CD4-positive, alpha-beta memory T cell (primary cell): ENCODE data around the gene SLC35F3. TPM values are rescaled to one million over a fixed set of nuclear protein-coding genes. Genes with fewer than 3 reads are reported as not detected.
A peak's percentile ranks its signal among the peaks of the same experiment; 100 is the strongest.

Experiments used
- CTCF ChIA-PET: fragments of 350-600 bp; sonication (Branson Sonifier 250); formaldehyde crosslinking; loops from one replicate; lab custom pipeline; 2021; ENCODE audit warnings: inconsistent platforms; ENCODE audit not compliant: partially characterized antibody; lab: Charles Lee
- POLR2A ChIA-PET: fragments of 350-600 bp; sonication (Branson Sonifier 250); formaldehyde crosslinking; loops from one replicate; lab custom pipeline; 2021; ENCODE audit not compliant: partially characterized antibody; lab: Charles Lee
- DNase-seq, 5 donors: peaks; one replicate each; pipeline versions ENCODE4 v3.0.0 to v3.0.0-alpha.2; 2020 to 2022; ENCODE audit warnings: mixed read lengths in 1 of 5
- H3K27ac ChIP-seq: one replicate; pipeline ENCODE4 v1.7.0; 2013; ENCODE audit warnings: low read depth, low read length
- H3K27me3 ChIP-seq: 2 replicates; pipeline ENCODE4 v1.7.0; 2013; ENCODE audit warnings: mild to moderate bottlenecking, low read length, moderate library complexity; ENCODE audit not compliant: insufficient read depth
- H3K36me3 ChIP-seq: 2 replicates; pipeline ENCODE4 v1.7.0; 2013; ENCODE audit warnings: mild to moderate bottlenecking, low read length, moderate library complexity; ENCODE audit not compliant: insufficient read depth
- H3K4me1 ChIP-seq: 2 replicates; pipeline ENCODE4 v1.7.0; 2013; ENCODE audit warnings: mild to moderate bottlenecking, low read length, moderate library complexity; ENCODE audit not compliant: insufficient read depth
- H3K4me3 ChIP-seq, 2 donors: one replicate each; pipeline ENCODE4 v1.7.0; 2013; ENCODE audit warnings: low read length in 2 of 2, mild to moderate bottlenecking in 1 of 2
- H3K9me3 ChIP-seq, 2 donors: one replicate each; pipeline ENCODE4 v1.7.0; 2013; ENCODE audit warnings: low read length in 2 of 2, control low read depth in 1 of 2; ENCODE audit not compliant: control insufficient read depth in 1 of 2
- H3K27ac Mint-ChIP-seq, 7 donors: one replicate each; pipeline ENCODE4 v1.8.0; 2020 to 2021; ENCODE audit warnings: mixed read lengths in 7 of 7, mild to moderate bottlenecking in 6 of 7, inconsistent platforms in 3 of 7, moderate library complexity in 3 of 7
- H3K27me3 Mint-ChIP-seq, 2 donors: one replicate each; pipeline ENCODE4 v1.8.0; 2020 to 2021; ENCODE audit warnings: mixed read lengths in 2 of 2
- H3K36me3 Mint-ChIP-seq, 2 donors: one replicate each; pipeline ENCODE4 v1.8.0; 2020 to 2021; ENCODE audit warnings: mixed read lengths in 2 of 2, inconsistent platforms in 1 of 2, mild to moderate bottlenecking in 1 of 2
- H3K4me1 Mint-ChIP-seq, 4 donors: one replicate each; pipeline ENCODE4 v1.8.0; 2020 to 2021; ENCODE audit warnings: mixed read lengths in 4 of 4, mild to moderate bottlenecking in 1 of 4
- H3K4me3 Mint-ChIP-seq, 8 donors: one replicate each; pipeline ENCODE4 v1.8.0; 2020 to 2021; ENCODE audit warnings: mixed read lengths in 8 of 8, mild to moderate bottlenecking in 7 of 8, moderate library complexity in 6 of 8, inconsistent platforms in 3 of 8
- H3K9me3 Mint-ChIP-seq, 8 donors: one replicate each; pipeline ENCODE4 v1.8.0; 2020 to 2021; ENCODE audit warnings: mixed read lengths in 8 of 8, mild to moderate bottlenecking in 5 of 8, inconsistent platforms in 3 of 8, moderate library complexity in 1 of 8
- intact Hi-C: fragments of 100-400 bp; cut with micrococcal nuclease; formaldehyde crosslinking; loops from one replicate; pipeline ENCODE4 v1.15.1; 2023
- polyA plus RNA-seq, 2 donors: library from polyadenylated mRNA; unstranded; fragments of 300-500 nt; fragmentation: Illumina TruSeq; gene quantifications; one replicate each; pipeline ENCODE4 v1.2.3, GENCODE V29; 2021
- total RNA-seq, 2 experiments: library from RNA; stranded (reverse); gene quantifications; one replicate each; pipeline ENCODE4 v1.2.3, GENCODE V29; 2021

Gene SLC35F3
- total and polyA plus RNA-seq, 4 experiments from 2014 or later, result 0.12 to 0.84 TPM; not detected in 2

DNA sequence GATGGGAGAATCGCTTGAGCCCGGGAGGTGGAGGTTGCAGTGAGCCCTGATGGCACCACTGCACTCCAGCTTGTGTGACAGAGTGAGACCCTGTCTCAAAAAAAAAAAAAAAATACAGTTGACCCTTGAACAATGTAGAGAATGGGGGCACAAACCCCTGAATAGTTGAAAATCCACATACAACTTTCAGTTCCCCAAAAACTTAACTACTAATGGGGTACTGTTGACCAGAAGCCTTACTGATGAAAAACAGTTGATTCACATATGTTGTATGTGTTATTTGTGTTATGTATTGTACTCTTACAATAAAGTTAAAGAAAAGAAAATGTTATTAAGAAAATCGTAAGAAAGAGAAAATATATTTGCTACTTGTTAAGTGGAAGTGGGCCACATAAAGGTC is 417.6 kb downstream of the SLC35F3 start:
- POLR2A ChIA-PET, result no interaction called here
- CTCF ChIA-PET, result interaction anchor here (0.8 to 6.3 kb wide), 8 partner anchors 11 to 177 kb away, joined by 3 to 91 read pairs (median 4); no protein-coding TSS in a partner anchor
- Mint-ChIP-seq H3K27me3 (peaks cover 1 to 30% of the 10 kb centered on the region in 2 donors), H3K27ac (peak overlapping the region in 1 of 7 donors; percentile 2), H3K36me3 (peaks cover 0 to 5% of the 10 kb centered on the region in 2 donors), H3K4me1 (peaks cover 7 to 59% (median 21%) of the 10 kb centered on the region in 4 donors), H3K9me3 (no peaks in the 10 kb centered on the region), H3K4me3 (no peak overlapping the region)
- Histone ChIP-seq H3K36me3 (no peaks in the 10 kb centered on the region), H3K27ac (no peak overlapping the region), H3K4me1 (peaks cover 23% of the 10 kb centered on the region), H3K27me3 (no peaks in the 10 kb centered on the region), H3K9me3 (no peaks in the 10 kb centered on the region), H3K4me3 (no peak overlapping the region)
- DNase-seq, result no peak
- intact Hi-C loops, result no loop called here

DNA sequence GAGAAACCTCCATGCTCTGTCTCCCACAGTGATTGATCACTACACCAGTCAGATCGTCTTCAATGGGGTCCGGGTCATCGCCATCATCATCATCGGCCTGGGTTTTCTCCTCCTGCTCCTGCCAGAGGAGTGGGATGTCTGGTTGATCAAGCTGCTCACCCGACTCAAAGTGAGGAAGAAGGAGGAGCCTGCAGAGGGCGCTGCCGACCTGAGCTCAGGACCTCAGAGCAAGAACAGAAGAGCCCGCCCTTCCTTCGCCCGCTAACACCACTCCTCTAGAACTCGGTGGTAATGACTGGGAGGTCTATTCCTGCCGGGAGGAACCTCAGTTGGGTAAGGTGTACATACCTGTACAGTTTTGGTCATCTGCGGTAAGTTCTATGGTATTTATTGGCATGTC is 418.5 kb downstream of the SLC35F3 start:
- peak; percentile 39 to 62 (median 42) for DNase-seq
- intact Hi-C loops, result loop anchor here (1.0 kb wide), 1 partner anchor 86 kb away; no protein-coding TSS in a partner anchor

DNA sequence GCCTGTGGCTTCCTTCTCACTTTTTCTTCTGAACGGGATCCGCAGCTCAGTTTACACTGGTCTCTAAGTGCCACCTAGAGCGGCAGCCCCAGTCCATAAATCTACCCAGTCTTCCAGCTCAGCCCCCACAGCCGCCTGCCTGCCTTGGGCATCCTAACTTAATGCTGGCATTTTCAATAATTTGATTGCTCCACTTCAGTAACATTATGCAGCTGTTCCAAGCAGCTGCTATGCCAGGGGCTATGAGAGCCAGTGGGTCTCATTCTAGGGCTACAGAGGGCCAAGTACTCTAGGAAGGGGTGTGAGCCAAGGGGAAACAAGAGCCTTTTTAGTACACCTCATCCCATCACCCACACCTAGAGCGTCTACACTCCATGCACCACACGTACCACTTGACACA is 420.3 kb downstream of the SLC35F3 start:
- Mint-ChIP-seq H3K36me3 (peaks cover 0 to 5% of the 10 kb centered on the region in 2 donors), H3K4me1 (peaks cover 7 to 40% (median 20%) of the 10 kb centered on the region in 4 donors), H3K27me3 (peaks cover 1 to 19% of the 10 kb centered on the region in 2 donors), H3K9me3 (no peaks in the 10 kb centered on the region), H3K4me3 (peak overlapping the region in 2 of 8 donors; percentile 40 to 91), H3K27ac (no peak overlapping the region)
- Histone ChIP-seq H3K27me3 (no peaks in the 10 kb centered on the region), H3K4me3 (no peak overlapping the region), H3K27ac (no peak overlapping the region), H3K36me3 (no peaks in the 10 kb centered on the region), H3K4me1 (peaks cover 8% of the 10 kb centered on the region), H3K9me3 (no peaks in the 10 kb centered on the region)
- no peak for DNase-seq
- ChIA-PET POLR2A (interaction anchor here (0.8 kb wide), 1 partner anchor 83 kb away, joined by 3 read pairs; no protein-coding TSS in a partner anchor), CTCF (interaction anchor here (0.8 to 6.3 kb wide), 3 partner anchors 14 to 83 kb away, joined by 3 to 91 read pairs (median 24); no protein-coding TSS in a partner anchor)
- intact Hi-C loops, result loop anchor here (5.0 kb wide), 1 partner anchor 152 kb away; the partner anchor contains the start of gene TARBP1

More for the DNA sequence above, 418.5 kb downstream of the SLC35F3 start:
- Mint-ChIP-seq H3K27ac (peak overlapping the region in 2 of 7 donors; percentile 35 to 44), H3K27me3 (peaks cover 1 to 22% of the 10 kb centered on the region in 2 donors), H3K9me3 (no peaks in the 10 kb centered on the region), H3K36me3 (peaks cover 0 to 5% of the 10 kb centered on the region in 2 donors), H3K4me3 (peak overlapping the region in 4 of 8 donors; percentile 9 to 49 (median 14)), H3K4me1 (peaks cover 7 to 50% (median 20%) of the 10 kb centered on the region in 4 donors)
- no peak overlapping the region for H3K27ac ChIP-seq
- no peaks in the 10 kb centered on the region for H3K36me3 ChIP-seq
- no peaks in the 10 kb centered on the region for H3K9me3 ChIP-seq
- H3K4me1 ChIP-seq, result peaks cover 14% of the 10 kb centered on the region
- H3K27me3 ChIP-seq, result no peaks in the 10 kb centered on the region
- POLR2A ChIA-PET, result interaction anchor here (0.6 to 1.5 kb wide), 2 partner anchors 50 to 86 kb away, joined by 6 read pairs; partner anchors contain the start of gene COA6
- CTCF ChIA-PET, result interaction anchor here (0.8 to 6.3 kb wide), 14 partner anchors 12 to 181 kb away, joined by 3 to 91 read pairs (median 4); partner anchors contain the start of gene COA6
- no peak overlapping the region for H3K4me3 ChIP-seq

DNA sequence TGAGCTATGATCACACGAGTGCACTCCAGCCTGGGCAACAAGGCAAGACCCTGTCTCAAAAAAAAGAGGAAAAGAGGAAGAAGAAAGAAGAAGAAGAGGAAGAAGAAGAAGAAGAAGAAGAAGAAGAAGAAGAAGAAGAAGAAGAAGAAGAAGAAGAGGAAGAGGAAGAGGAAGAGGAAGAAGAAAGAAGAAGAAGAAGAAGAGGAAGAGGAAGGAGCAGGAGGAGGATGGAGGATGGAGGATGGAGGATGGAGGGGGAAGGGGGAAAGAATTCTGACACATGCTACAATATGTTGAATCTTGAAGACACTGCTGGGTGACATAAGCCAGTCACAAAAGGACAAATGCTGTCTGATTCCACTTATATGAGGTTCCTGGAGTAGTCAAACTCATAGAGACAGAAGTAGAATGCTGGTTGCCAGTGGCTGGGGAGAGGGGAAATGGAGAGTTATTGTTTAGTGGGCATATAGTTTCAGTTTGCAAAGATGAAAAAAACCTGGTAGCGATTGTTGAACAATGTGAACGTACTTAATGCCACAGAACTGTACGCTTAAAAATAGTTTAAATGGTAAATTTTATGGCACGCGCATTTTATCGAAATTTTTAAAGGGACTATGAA is 421.5 kb downstream of the SLC35F3 start:
- intact Hi-C loops, result loop anchor here (1.0 to 5.0 kb wide), 3 partner anchors 16 to 151 kb away; partner anchors contain the start of genes COA6 and TARBP1
- Histone ChIP-seq H3K4me3 (peak overlapping the region; percentile 20 to 71), H3K36me3 (no peaks in the 10 kb centered on the region), H3K9me3 (no peaks in the 10 kb centered on the region), H3K4me1 (peaks cover 8% of the 10 kb centered on the region), H3K27me3 (no peaks in the 10 kb centered on the region), H3K27ac (peak overlapping the region; percentile 40)
- peak overlapping the region; percentile 89 to 97 (median 92) for H3K4me3 Mint-ChIP-seq
- peaks cover 7 to 39% (median 20%) of the 10 kb centered on the region in 4 donors for H3K4me1 Mint-ChIP-seq
- H3K9me3 Mint-ChIP-seq, result no peaks in the 10 kb centered on the region
- H3K27ac Mint-ChIP-seq, result peak overlapping the region; percentile 52 to 98 (median 85)
- H3K27me3 Mint-ChIP-seq, result peaks cover 1 to 20% of the 10 kb centered on the region in 2 donors
- CTCF ChIA-PET, result interaction anchor here (0.6 to 6.3 kb wide), 14 partner anchors 9 to 155 kb away, joined by 3 to 91 read pairs (median 5); partner anchors contain the start of gene COA6
- DNase-seq, result no peak
- peaks cover 0 to 5% of the 10 kb centered on the region in 2 donors for H3K36me3 Mint-ChIP-seq
- POLR2A ChIA-PET, result interaction anchor here (1.1 to 1.2 kb wide), 3 partner anchors 47 to 152 kb away, joined by 3 to 12 read pairs (median 4); partner anchors contain the start of gene COA6

DNA sequence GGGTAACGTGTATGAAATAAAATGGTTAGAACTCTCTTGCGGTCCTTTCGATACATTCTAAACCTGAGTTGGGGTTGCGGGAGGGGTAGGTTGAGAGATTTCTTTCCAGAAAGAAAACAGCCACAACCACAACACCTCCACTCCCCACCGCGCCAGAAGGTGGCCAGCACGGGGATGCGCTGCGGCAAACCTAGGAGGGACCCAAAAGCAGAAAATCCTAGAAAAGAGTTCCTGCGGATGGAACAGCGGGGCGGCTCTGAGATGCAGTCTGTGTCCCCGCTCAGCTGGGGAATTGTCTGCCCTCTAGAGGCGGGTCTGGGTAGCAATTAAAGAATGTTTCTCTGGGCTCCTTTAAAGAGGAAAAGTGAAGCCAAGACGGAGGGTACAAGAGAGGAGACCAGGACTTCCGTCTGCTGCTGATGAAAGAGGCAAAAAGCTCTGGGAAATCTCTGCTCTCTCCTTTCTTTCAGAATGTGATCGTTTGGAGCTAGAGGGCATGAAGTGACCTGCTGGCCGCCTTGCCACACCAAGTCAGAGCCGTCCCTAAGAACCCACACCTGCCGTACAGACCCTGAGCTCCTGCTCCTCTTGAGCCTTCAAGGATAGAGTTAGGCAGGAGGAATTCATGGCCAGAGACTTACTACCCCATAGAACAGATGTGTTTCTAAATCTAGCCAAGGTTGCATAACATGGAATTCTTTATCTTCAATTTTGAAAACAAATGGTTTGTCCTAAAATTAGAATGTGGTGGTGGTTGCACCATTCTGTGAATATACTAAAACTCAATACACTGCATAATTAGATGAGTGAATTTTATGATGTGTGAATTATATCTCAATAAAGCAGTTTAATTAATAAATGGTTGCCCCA is 422.3 kb downstream of the SLC35F3 start:
- H3K27ac ChIP-seq, result peak overlapping the region; percentile 40
- peaks cover 1 to 26% of the 10 kb centered on the region in 2 donors for H3K27me3 Mint-ChIP-seq
- H3K27ac Mint-ChIP-seq, result peak overlapping the region; percentile 52 to 98 (median 85)
- ChIA-PET CTCF (interaction anchor here (0.6 to 6.3 kb wide), 20 partner anchors 10 to 656 kb away, joined by 3 to 91 read pairs (median 4); partner anchors contain the start of gene COA6), POLR2A (interaction anchor here (1.2 kb wide), 2 partner anchors 46 to 83 kb away, joined by 4 to 12 read pairs; partner anchors contain the start of gene COA6)
- peaks cover 8% of the 10 kb centered on the region for H3K4me1 ChIP-seq
- peak overlapping the region; percentile 20 to 71 for H3K4me3 ChIP-seq
- DNase-seq, result peak; percentile 69 to 76 (median 70)
- H3K36me3 Mint-ChIP-seq, result no peaks in the 10 kb centered on the region
- no peaks in the 10 kb centered on the region for H3K27me3 ChIP-seq
- peaks cover 7 to 33% (median 18%) of the 10 kb centered on the region in 4 donors for H3K4me1 Mint-ChIP-seq
- intact Hi-C loops, result loop anchor here (1.0 to 5.0 kb wide), 3 partner anchors 16 to 151 kb away; partner anchors contain the start of genes COA6 and TARBP1
- no peaks in the 10 kb centered on the region for H3K9me3 Mint-ChIP-seq
- peak overlapping the region; percentile 89 to 97 (median 92) for H3K4me3 Mint-ChIP-seq
- H3K9me3 ChIP-seq, result no peaks in the 10 kb centered on the region
- no peaks in the 10 kb centered on the region for H3K36me3 ChIP-seq

DNA sequence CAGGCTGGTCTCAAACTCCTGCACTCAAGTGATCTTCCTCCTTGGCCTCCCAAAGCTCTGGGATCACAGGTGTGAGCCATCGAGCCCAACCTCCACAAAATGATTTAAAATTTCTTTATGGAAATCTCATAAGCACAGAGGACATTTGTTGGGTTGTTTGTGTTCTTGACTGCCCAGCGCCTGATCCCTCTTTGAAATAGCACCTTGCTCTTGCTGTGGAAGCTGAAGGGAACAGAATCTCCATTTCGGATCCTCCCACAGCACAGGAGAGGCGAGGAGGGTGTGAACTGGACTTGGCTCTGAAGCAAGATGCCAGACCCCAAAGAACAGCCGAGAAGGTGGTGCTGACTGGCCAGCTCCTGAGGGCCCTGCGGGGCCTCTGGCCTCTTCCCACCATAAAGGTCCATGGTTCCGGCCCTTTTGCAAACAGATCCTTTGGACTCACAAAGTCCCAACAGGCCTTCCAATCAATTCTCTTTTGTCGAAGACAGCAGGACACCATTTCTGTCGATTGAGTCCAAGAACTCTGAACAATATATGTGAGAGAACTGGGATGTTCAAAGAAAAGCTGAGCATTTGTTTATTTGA is 423.2 kb downstream of the SLC35F3 start:
- H3K36me3 ChIP-seq, result no peaks in the 10 kb centered on the region
- no peaks in the 10 kb centered on the region for H3K9me3 ChIP-seq
- CTCF ChIA-PET, result interaction anchor here (0.9 to 6.3 kb wide), 15 partner anchors 9 to 393 kb away, joined by 3 to 91 read pairs (median 5); partner anchors contain the start of gene COA6
- DNase-seq, result no peak
- H3K27ac Mint-ChIP-seq, result no peak overlapping the region
- H3K27me3 Mint-ChIP-seq, result peaks cover 1 to 33% of the 10 kb centered on the region in 2 donors
- H3K36me3 Mint-ChIP-seq, result no peaks in the 10 kb centered on the region
- peaks cover 7 to 25% (median 17%) of the 10 kb centered on the region in 4 donors for H3K4me1 Mint-ChIP-seq
- H3K27ac ChIP-seq, result no peak overlapping the region
- H3K4me3 ChIP-seq, result no peak overlapping the region
- H3K27me3 ChIP-seq, result no peaks in the 10 kb centered on the region
- H3K9me3 Mint-ChIP-seq, result no peaks in the 10 kb centered on the region
- H3K4me1 ChIP-seq, result peaks cover 8% of the 10 kb centered on the region
- POLR2A ChIA-PET, result interaction anchor here (0.8 kb wide), 1 partner anchor 45 kb away, joined by 5 read pairs; the partner anchor contains the start of gene COA6
- intact Hi-C loops, result loop anchor here (5.0 kb wide), 1 partner anchor 150 kb away; the partner anchor contains the start of gene TARBP1
- H3K4me3 Mint-ChIP-seq, result no peak overlapping the region
